ENCODE data around the gene MYOD1. TPM values are rescaled to one million over a fixed set of nuclear protein-coding genes. Genes with fewer than 3 reads are reported as not detected.

Gene MYOD1
- total RNA-seq, 1 experiment from 2014 or later: not detected

DNA sequence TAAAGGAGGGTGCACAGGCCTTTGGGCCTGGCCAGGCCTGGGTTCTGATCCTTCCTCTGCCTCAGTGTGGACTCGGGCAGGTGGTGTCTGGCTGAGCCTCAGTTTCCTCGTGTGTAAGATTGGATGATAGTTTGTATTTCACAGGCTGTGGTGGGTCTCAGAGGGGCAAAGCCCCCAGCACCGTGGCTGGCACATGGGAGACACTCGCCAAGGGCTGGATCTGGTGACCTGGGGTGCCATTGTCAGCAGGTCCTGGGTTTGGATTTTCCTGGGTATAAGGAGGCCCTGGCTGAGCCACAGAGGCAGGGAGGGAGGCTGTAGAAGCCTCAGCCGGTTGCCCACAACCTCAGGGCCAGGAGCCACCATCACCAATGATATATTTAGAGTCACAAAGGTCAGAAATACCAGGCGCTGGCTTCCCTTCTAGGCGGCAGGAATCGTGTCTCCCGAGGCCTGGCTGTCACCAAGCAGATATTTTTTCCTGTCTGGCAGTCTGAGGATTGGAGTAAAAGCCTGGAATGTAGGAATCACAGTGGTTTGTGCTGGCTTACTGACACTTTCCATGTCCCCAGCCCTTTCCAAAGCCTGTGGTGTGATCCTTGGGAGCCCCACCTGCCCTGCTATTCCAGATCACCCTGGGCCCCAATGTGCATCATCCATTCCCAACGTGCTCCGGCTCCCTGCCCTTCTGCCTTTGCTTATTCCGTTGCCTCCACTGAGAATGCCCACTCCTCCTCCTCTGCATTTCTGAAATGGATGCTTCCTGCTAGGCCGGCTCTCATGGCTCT lies 30.8 kb downstream of the MYOD1 start:
- DNase-seq (ENCODE audit: low spot score): no peak

DNA sequence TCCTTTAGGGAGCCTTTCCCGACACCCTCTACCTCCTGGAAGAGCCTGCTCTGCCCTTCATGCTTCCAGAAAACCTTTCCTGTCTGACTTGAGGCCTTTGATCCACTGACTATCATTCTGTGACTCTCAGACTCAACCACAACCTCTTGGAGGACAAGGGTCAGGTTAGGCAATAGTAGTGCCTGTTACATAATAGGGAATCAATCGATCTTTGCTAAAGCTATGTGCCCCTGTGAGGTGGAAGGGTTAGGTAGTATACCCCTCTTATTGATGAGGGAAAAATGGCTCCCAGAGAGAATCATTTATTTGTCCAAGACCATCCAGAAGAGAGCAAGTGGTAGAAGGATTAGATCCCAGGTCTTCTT lies 31.4 kb downstream of the MYOD1 start:
- no peak for DNase-seq (ENCODE audit: low spot score)

DNA sequence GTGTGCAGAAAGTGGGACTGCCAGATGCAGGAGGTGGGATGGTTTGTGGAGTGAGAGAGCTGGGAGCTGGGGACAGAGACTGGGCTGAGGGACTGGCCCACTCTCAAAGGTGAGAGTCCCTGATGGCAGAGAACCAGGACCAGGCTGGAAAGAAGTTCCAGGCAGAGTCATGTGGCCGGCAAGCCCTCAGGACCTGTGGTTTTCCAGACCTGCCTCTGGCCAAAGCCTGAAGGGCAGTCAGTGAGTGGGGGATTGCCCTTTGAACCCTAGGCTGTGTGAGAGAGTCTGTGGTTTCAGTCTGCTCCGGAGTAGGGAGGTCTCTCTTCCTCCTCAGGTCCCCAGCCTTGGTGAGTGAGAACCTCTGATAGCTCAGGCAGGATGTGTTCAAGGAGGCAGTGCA lies 32.2 kb downstream of the MYOD1 start:
- no peak for DNase-seq (ENCODE audit: low spot score)

DNA sequence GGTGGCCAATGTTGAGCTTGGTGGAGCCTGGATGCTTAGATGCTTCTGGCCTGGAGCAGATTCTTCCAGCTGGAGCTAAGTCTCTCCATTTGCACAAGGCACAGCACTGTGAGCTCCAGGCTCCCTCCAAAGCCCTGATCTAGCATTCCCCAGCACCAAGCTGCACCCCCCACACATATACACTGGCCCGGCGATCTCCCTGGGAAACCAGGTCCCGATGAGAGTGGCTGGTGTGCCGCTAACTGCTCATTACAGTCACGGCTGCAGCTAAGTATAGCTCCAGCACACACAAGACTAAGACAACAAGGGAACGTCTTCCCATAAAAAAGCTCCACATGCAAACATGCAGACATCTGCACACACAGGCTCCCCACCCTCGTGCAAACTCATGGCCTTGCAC lies 32.8 kb downstream of the MYOD1 start:
- DNase-seq (ENCODE audit: low spot score): no peak

DNA sequence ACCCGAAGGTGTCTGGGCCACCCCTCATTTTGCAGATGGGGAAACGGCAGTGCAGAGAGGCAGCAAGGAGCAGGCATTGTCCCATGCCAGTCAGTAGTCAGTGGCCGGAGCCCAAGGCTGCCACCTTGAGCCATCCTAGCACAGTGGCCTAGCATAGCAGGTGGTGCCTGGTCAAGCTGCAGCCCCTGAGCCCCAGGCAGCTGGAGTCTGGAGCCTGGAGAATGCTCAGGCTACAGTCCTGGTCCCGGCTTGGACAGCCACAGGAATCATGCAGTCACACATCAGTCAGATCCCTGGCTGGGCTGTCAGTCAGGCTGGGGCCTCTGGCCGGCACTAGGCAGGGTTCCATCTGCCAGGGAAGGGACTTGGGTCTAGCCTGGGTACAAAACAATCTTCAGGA lies 33.8 kb downstream of the MYOD1 start:
- DNase-seq (ENCODE audit: low spot score): no peak

DNA sequence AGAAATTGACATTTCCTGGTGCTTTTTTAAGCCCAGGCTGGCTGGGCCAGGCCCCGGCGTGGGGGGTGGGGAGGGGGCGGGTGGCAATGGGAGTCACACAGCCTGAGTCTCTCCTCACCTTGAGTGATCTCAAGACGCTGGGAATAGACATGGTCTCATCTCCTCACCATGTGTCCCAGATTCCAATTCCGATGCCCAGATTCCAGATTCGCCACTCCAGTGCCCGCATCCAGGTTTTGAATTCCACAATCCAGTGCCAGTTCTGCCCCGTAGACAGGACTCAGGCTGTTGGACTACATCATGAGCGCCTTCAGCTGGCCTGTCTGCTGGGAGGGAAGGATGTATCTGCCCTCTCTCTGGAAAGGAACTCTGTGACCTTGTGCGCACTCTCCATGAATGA lies 34.3 kb downstream of the MYOD1 start:
- no peak for DNase-seq (ENCODE audit: low spot score)

DNA sequence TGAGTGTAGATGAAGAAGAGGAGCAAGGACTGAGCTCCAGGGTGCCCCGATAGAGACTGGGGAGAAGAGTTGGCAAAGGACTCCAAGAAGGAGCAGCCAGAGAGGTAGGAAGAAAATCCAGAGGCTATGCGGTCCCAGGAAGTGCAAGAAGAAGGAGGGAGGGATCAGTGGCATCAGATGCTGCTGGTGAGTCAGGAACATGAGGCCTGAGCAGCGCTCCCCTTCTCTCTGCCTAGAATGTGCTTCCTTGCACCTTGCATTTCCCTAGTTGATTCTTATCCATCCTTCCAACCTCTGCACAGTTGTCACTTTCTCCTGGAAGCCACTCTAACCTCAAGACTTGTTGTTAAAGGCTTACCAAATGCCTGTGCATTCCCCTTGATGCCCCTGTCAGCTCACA lies 36.5 kb downstream of the MYOD1 start:
- no peak for DNase-seq (ENCODE audit: low spot score)

DNA sequence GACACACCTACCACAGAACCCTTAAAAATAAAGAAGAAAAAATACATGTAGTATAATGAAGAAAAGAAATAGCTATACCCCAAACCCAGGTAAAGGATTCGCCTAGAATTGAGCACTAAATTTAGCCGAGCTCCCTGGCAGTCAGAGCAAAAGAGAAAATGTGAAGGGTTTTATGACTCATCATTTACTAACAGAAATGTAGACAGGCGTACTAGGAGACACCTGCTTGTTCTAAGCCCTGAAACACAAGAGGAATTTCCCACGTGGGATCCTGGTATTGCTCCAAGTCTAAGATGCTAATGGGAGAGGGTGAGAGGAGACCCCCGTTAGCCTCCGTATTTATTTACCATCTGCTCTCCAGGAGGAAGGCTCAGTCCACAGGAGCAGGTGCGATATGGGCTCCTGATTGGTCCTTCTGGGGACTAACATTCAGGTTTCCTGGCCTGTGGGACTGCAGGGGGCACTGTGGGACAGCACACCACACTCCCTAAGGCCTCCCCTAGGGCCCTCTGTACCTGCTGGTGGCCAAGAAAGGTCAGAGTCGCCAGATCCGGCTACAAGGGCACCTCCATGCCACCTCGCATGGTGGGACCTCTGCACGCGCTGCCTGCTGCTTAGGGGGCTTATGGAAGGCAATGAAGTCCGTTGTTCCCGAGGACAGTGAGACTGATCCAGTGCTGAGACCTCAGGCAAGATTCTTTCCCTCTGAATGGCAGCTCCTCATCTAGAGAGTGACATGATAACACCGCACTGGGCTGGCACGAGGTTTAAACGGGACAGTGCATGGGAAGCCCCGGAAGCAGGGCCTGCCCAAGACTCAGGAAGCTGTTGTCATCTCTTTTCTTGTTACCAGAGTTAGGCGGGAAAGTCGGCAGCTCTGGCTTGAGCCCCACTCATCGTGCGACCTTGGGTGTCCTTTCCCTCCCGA lies 41.0 kb downstream of the MYOD1 start:
- DNase-seq (ENCODE audit: low spot score): peak; percentile 38

DNA sequence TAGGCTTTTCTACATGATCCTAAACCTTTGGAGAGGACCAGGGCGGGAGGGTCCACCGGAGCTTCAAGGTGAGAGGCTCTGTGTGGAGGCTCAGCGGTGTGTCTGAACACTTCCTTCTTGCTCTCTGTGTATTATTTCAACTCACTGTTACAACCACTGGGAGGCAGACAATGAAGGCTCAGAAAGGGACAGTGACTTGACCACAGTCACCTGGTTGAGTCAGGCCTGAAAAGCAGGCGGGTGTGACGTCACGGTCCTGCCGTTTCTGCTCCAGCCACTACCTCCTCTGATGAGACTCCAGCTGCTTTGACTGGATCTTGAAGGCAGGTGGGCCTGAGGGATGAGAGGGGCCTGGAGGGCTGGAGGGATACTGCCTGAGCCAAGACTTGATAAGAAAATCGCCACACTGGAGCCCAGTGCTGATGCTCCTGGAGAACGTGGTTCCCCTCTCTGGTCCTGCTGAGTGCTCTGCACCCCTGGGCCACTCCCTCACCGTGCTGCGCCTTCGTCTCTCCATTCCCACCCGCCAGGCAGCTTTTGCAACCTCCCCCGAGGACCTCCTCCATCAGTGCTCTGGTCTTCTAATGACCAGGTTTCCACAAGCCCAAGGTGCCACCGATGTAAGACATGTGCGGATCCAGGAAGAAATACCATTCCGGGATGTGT lies 43.1 kb downstream of the MYOD1 start:
- DNase-seq (ENCODE audit: low spot score): no peak

DNA sequence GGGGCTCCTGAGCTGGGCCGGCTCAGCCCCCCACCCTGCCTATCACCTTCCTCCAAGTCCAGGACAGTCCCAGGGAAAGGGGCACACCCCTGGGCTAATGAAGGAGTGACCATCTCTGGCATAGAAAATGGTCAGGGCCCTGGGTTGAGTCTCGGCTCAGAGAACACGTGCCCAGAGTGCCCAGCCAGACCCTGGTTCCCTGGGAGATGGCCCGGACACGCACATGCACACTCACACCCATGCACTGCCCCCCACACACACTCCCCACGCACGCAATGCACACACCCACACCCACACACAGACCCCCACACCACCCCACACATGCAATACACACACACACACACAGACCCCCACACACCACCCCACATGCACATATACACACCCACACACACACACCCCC lies 43.9 kb downstream of the MYOD1 start:
- DNase-seq (ENCODE audit: low spot score): no peak

DNA sequence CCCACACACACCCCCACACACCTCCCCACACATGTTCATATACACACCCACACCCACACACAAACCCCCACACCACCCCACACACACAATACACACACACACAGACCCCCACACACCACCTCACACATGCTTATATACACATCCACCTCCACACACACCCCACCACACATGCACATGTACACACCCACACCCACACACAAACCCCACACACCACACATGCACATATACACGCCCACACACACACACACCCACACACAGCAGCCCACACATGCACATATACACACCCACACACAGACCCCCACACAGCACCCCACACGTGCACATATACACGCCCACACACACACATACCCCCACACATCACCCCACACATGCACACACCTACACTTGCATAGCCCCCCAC lies 44.3 kb downstream of the MYOD1 start:
- no peak for DNase-seq (ENCODE audit: low spot score)

DNA sequence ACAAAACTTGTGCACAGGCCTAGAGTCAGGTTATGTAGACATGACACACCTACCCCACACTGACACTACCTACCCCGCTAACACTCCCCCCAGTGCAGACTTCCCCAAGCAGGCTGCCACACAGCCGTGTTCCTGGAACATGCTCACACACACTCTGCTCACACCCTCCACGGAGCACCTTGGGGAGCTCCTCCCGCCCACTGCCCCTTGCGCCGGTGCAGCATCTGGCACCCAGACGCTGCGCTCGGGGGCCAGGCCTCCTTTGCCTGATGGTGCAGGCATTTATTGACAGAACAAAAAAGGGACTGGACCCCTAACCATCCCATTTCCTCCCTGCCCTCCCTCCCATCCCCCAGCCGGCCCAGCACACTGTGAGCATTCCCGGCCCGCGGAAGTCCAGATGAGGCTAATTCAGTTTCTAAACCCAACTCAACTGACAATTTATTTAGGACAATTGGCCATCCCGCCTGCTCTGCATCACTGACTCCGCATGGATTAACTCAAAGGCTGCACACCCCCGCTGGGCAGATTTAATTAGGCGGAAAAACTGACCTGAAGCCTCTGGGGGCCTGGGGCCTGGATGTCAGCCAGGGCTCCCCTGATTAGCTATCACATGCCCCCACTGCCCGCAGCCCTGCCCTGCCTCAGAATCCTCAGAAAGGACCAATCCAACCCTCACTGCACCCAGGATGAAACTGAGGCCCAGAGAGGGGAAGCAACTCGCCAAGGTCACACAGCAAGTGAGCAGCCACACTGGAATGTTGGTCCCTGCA lies 45.3 kb downstream of the MYOD1 start:
- no peak for DNase-seq (ENCODE audit: low spot score)

DNA sequence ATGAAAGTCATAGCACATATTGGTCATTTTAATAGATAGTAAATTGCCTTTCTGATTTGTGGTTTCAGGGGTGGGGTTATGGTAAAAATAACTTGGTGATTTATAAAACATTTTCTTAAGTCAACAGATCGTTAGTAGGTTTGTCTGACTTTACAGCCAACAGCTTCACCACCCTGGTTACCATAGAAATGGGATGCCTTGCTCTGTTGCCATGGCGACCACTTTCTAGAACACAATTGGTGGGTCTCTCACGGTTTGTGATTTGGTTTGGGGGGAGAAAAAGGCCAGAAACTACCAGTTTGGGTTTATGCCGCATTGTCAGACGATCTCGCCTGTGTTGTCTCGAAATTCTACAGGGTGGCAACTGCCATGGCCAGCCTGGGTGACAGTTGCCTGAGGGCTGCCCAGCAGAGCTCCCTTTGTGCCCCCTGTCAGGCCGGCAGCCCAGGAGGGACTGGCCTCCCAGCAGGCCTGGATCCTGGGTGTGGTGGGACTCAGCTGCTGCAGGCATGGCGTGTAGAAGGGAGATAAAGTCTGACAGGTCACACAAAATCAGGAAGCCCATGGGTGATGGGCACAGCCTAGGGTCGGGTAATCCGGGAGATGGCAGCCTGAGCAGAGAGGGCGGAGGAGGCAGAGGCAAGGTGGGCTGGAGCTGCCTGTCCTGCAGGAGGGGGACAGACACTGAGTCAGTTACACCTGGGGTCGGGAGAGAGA lies 46.1 kb downstream of the MYOD1 start:
- no peak for DNase-seq (ENCODE audit: low spot score)

DNA sequence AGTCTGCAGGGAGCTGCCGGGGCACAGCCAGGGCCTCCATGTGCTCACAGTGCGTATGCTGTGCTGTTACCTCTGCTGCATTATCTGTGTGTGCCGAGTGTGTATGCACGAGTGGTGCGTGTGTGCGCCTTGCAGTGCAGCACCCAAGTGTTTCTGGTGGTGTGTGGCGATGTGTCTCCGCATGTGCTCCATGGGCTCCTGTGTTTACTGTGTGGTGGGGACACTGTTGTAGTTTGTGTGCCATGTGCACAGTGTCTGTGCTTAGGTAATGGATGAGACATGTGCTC lies 46.6 kb downstream of the MYOD1 start:
- no peak for DNase-seq (ENCODE audit: low spot score)

DNA sequence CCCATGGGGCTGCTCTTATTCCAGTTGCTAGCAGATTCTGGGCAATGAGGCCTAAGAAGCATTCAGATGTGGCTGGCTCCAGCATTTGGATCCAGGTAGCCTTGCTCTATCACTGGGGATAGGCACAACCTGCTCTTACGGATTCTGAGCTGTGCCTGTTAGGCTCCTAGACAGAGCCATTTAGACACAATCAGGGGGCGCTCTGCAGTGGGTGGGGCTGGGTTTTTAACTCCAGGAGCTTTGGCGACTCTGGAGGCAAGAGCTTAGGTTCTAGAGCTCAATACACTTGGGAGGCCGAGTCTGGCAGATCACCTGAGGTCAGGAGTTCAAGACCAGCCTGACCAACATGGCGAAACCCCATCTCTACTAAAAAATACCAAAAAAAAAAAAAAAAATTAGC lies 47.2 kb downstream of the MYOD1 start:
- DNase-seq (ENCODE audit: low spot score): no peak

DNA sequence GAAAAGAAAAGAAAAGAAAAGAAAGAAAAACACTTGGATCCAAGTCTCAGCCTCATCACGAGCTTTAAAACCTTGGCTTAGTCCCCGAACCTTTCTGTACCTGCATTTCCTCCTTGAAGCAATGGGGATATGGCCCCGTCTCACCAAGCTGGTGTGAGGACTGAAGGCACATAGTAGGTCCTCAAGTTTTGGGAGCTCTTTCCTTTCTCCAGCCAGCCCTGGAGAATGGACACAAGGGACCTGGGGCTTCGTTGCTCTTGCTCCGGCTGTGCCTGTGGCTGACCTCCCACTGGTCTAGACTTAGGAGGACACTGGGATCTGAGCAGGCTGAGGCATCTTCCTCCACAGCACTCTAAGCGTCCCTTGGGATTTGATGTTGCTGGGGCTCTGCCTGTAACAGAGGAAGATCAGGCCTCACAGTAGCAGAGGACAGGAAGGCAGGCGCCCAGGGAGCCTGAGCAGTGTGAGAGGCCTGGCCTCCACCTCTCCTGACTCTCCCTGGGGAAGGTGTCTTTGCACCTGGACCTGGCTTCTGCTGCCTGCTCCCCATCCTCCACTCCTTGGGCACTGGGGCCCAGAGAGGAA lies 48.0 kb downstream of the MYOD1 start:
- no peak for DNase-seq (ENCODE audit: low spot score)

DNA sequence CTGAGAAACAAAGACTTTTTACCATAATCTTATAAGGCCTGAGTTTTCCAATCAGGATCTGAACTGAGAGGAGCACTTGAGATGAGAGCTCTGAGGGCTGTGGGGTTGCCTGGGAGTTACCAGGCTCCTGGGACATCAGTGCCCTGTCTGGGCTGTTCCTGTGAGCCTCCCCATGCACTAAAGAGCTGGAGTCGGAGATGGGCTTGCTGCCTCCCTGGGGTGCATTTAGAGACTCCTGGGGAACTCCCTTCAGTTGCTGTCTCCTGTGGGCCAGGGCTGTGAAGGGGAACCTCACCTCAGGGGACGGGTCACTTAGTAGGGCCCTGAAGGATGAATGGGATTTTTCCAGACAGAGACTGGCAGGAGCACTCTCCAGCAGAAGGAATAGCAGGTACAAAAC lies 48.5 kb downstream of the MYOD1 start:
- no peak for DNase-seq (ENCODE audit: low spot score)

DNA sequence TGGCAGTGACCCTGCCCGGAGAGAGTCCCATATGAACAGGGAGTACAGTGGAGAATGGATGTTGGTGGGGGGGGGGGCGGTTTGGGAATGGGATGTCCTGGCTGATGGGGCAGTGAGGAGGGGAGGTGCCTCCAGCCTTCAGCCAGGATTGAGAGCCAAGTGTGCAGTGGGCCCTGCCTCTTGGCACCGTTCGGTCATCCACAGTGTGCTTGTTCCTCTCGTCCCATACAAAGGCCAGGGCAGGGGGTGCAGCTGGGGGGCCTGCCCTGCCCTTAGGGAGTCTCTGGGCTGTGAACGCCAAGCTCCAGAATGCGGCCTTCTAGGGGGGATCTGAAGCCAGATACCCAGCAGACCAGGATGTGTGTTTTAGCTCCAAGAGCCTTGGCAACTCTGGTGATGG lies 49.2 kb downstream of the MYOD1 start:
- no peak for DNase-seq (ENCODE audit: low spot score)

DNA sequence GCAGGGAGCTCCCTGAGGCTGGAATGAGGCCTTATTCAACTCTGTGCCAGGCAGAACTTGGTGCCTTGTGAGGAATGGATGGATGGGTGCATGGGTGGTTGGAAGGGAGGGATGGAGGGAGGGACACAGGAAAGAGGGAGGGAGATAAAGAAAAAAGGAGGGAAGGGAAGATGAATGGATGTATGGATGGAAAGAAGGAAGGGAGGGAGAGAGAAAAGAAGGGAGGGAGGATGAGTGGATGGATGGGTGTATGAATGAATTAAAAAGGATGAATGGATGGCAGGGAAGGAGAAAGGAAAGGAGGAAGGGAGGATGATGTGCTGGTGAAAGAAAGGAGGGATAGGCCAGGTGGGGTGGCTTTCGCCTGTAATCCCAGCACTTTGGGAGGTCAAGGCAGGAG lies 49.8 kb downstream of the MYOD1 start:
- no peak for DNase-seq (ENCODE audit: low spot score)

DNA sequence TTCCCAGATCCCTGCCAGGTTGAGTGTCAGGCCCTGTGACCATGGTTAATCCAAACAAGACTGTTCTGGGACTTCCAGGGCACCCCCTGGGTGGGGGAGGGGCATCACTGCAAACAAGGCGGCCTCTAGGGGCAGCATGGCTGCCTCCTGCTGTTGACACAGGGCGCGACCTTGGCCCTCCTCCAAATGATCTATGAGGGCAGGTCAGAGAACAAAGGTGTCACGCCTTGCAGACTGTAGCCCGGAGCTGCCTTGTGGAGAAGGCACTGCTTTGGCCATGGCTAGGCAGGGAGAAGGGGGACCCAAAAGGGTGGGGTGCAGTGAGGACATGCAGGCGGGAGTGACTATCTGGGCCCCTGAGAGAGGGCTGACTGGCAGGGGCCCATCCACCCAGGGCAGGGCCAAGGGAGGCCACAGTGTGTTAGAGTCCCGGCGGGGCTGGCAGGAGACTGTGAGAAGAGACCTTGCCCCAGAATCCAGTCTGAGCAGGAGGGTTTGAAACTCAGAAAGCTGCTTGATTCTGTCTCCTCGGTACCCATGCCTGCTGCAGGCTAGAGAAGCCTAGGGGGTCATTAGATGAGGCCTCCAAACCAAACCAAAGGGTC lies 50.8 kb downstream of the MYOD1 start:
- no peak for DNase-seq (ENCODE audit: low spot score)

DNA sequence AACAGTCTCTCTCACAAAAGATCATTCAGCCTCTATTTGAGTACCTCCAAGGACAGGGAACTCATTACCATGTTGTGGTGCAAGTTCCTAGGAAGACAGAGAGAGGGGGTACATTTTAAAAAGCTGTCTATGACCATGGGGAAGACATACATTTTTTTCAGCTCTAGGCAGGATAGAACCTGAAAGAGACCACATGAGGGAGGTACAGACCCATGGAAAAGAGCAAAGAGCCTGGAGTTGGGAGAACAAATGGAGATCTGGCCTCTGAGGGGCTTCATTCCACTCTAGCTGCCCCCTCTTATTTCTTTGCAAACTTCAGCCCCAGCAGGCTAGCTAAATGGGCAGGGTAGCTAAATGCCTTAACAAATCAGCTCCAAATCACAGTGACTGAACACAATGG lies 51.5 kb downstream of the MYOD1 start:
- DNase-seq (ENCODE audit: low spot score): no peak

Data from H4 (cell line).